Activated T-helper 1 cell treated with anti-CD3 and anti-CD28 coated beads, Interleukin-12 subunit alpha, Interleukin-12 subunit beta, Interleukin-2, Interleukin-4 antibody, amounts not matched to agents 30 ng/mL and 10 ng/mL and 1 ng/mL, durations not matched to agents 14 hours and 24 hours and 36 hours (primary cell): ENCODE data around the gene CCDC28B. TPM values are rescaled to one million over a fixed set of nuclear protein-coding genes. Genes with fewer than 3 reads are reported as not detected.
A peak's percentile ranks its signal among the peaks of the same experiment; 100 is the strongest.

Experiments used
- DNase-seq: peaks from one replicate; pipeline ENCODE4 v3.0.0; 2021; ENCODE audit warnings: low spot score
- H3K27ac Mint-ChIP-seq: one replicate; pipeline ENCODE4 v1.8.0; 2021; ENCODE audit warnings: mild to moderate bottlenecking, mixed read lengths
- H3K27me3 Mint-ChIP-seq: one replicate; pipeline ENCODE4 v1.8.0; 2022; ENCODE audit warnings: mild to moderate bottlenecking, moderate library complexity, mixed read lengths; ENCODE audit not compliant: insufficient read depth
- H3K36me3 Mint-ChIP-seq: one replicate; pipeline ENCODE4 v1.8.0; 2021; ENCODE audit warnings: low read depth, mixed read lengths
- H3K4me1 Mint-ChIP-seq: one replicate; pipeline ENCODE4 v1.8.0; 2021; ENCODE audit warnings: low read depth, mixed read lengths
- H3K4me3 Mint-ChIP-seq: one replicate; pipeline ENCODE4 v1.8.0; 2021; ENCODE audit warnings: mild to moderate bottlenecking, moderate library complexity, mixed read lengths
- H3K9me3 Mint-ChIP-seq: one replicate; pipeline ENCODE4 v1.8.0; 2021; ENCODE audit warnings: mixed read lengths
- intact Hi-C: fragments of 100-400 bp; cut with micrococcal nuclease; formaldehyde crosslinking; loops from one replicate; pipeline ENCODE4 v1.15.1; 2024
- total RNA-seq: library from RNA; stranded (reverse); gene quantifications from 2 replicates; pipeline ENCODE4 v1.2.3, GENCODE V29; 2022

The CCDC28B gene
- total RNA-seq, 1 donor from 2014 or later = 32.6 TPM

- no peak for DNase-seq
- Mint-ChIP-seq H3K36me3 (peaks cover 44% of the 10 kb centered on the region), H3K4me1 (peaks cover 53% of the 10 kb centered on the region), H3K4me3 (peak overlapping the region; percentile 96), H3K9me3 (no peaks in the 10 kb centered on the region), H3K27ac (peak overlapping the region; percentile 89), H3K27me3 (no peaks in the 10 kb centered on the region)
- intact Hi-C loops = loop anchor here (5.0 kb wide), 2 partner anchors 72 to 238 kb away; partner anchors contain the start of gene LCK
These were observed 20.0 kb upstream of the CCDC28B start for GRCh38 chr1:32180186-32181060.

GRCh38 chr1:32181065-32181464 lies 19.3 kb upstream of the CCDC28B start:
- Mint-ChIP-seq H3K9me3 (no peaks in the 10 kb centered on the region), H3K36me3 (peaks cover 46% of the 10 kb centered on the region), H3K27ac (peak overlapping the region; percentile 89), H3K27me3 (no peaks in the 10 kb centered on the region), H3K4me3 (peak overlapping the region; percentile 96), H3K4me1 (peaks cover 56% of the 10 kb centered on the region)
- intact Hi-C loops = loop anchor here (5.0 kb wide), 2 partner anchors 71 to 239 kb away; partner anchors contain the start of gene LCK
- DNase-seq = no peak

DNA sequence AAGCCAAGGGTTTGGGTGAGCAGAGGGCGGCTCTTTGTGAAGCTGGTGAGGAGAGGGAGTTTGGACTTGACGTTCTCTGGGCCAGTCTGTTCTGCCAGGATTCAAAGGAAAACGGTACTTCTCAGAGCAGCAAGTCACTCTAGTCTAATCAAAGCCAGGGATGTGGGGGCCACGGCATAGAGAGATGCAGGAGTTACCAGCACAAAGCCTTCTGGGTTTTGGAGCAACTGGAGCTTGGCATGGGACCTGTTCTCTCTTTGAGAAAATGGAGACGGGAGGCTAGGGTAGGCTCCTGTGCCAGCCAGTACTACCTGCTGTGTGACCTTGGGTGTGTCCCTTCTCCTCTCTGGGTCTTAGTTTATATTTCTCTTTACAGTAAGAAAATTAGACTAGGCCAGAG lies 18.8 kb upstream of the CCDC28B start:
- Mint-ChIP-seq H3K9me3 (no peaks in the 10 kb centered on the region), H3K4me1 (peaks cover 61% of the 10 kb centered on the region), H3K4me3 (peak overlapping the region; percentile 96), H3K27me3 (no peaks in the 10 kb centered on the region), H3K36me3 (peaks cover 51% of the 10 kb centered on the region), H3K27ac (peak overlapping the region; percentile 89)
- no peak for DNase-seq
- intact Hi-C loops = loop anchor here (5.0 kb wide), 2 partner anchors 71 to 239 kb away; partner anchors contain the start of gene LCK

DNA sequence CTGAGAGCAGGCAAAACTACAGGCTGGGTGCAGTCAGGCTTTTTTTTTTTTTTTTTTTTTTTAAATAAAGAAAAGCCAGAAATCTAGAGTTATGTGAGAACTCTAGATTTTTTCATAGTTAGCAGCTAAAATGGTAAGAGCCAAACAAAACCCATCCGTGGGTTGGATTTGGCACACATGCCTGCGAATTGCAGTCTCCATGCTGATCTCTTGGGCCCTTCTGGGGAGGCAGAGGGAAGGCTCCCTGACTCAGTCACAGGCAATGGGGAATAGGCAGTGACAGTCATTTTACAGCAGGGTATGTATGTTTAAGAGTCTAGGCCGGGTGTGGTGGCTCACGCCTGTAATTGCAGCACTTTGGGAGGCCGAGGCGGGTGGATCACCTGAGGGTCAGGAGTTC lies 18.3 kb upstream of the CCDC28B start:
- Mint-ChIP-seq H3K27ac (peak overlapping the region; percentile 46), H3K4me3 (peak overlapping the region; percentile 96), H3K36me3 (peaks cover 52% of the 10 kb centered on the region), H3K4me1 (peaks cover 64% of the 10 kb centered on the region), H3K27me3 (no peaks in the 10 kb centered on the region), H3K9me3 (no peaks in the 10 kb centered on the region)
- intact Hi-C loops = loop anchor here (5.0 kb wide), 2 partner anchors 70 to 240 kb away; partner anchors contain the start of gene LCK
- DNase-seq = no peak

GRCh38 chr1:32184650-32185049 lies 15.7 kb upstream of the CCDC28B start:
- Mint-ChIP-seq H3K9me3 (no peaks in the 10 kb centered on the region), H3K4me1 (peaks cover 61% of the 10 kb centered on the region), H3K36me3 (peaks cover 68% of the 10 kb centered on the region), H3K27ac (peak overlapping the region; percentile 69), H3K27me3 (no peaks in the 10 kb centered on the region), H3K4me3 (peak overlapping the region; percentile 74)
- intact Hi-C loops = loop anchor here (5.0 kb wide), 2 partner anchors 68 to 242 kb away; partner anchors contain the start of gene LCK
- DNase-seq = no peak

GRCh38 chr1:32186077-32186476 lies 14.3 kb upstream of the CCDC28B start:
- H3K4me3 Mint-ChIP-seq = peak overlapping the region; percentile 62
- intact Hi-C loops = loop anchor here (1.0 kb wide), 1 partner anchor 14 kb away; the partner anchor contains the start of gene CCDC28B
- no peaks in the 10 kb centered on the region for H3K9me3 Mint-ChIP-seq
- H3K27me3 Mint-ChIP-seq = no peaks in the 10 kb centered on the region
- peaks cover 63% of the 10 kb centered on the region for H3K36me3 Mint-ChIP-seq
- DNase-seq = no peak
- H3K4me1 Mint-ChIP-seq = peaks cover 51% of the 10 kb centered on the region
- peak overlapping the region; percentile 76 for H3K27ac Mint-ChIP-seq

DNA sequence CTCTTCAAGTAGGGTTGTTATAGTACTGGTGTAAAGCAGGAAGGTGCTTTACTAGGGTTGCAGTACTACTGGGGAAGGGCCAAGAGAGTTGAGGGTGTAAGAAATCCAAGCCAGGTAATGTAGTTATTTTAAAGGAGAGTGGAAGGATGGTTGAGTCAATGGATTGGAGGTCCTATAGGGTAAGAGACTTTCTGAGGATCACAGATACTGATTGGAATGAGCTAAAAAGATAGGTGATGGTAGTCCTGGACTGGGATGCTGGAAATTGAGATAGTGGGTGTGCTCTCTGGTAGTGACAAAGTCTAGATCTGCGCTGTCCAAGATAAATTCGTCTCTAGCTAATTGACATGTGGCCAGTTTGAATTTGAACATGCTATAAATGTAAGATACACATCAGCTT lies 13.9 kb upstream of the CCDC28B start:
- H3K27ac Mint-ChIP-seq = peak overlapping the region; percentile 76
- intact Hi-C loops = loop anchor here (1.0 kb wide), 1 partner anchor 14 kb away; the partner anchor contains the start of gene CCDC28B
- H3K9me3 Mint-ChIP-seq = no peaks in the 10 kb centered on the region
- H3K4me1 Mint-ChIP-seq = peaks cover 50% of the 10 kb centered on the region
- peaks cover 62% of the 10 kb centered on the region for H3K36me3 Mint-ChIP-seq
- no peak for DNase-seq
- H3K4me3 Mint-ChIP-seq = peak overlapping the region; percentile 62
- no peaks in the 10 kb centered on the region for H3K27me3 Mint-ChIP-seq

GRCh38 chr1:32187850-32188249 lies 12.5 kb upstream of the CCDC28B start:
- Mint-ChIP-seq H3K4me3 (no peak overlapping the region), H3K36me3 (peaks cover 64% of the 10 kb centered on the region), H3K4me1 (peaks cover 47% of the 10 kb centered on the region), H3K27me3 (no peaks in the 10 kb centered on the region), H3K27ac (no peak overlapping the region), H3K9me3 (no peaks in the 10 kb centered on the region)
- DNase-seq = no peak
- intact Hi-C loops = no loop called here

DNA sequence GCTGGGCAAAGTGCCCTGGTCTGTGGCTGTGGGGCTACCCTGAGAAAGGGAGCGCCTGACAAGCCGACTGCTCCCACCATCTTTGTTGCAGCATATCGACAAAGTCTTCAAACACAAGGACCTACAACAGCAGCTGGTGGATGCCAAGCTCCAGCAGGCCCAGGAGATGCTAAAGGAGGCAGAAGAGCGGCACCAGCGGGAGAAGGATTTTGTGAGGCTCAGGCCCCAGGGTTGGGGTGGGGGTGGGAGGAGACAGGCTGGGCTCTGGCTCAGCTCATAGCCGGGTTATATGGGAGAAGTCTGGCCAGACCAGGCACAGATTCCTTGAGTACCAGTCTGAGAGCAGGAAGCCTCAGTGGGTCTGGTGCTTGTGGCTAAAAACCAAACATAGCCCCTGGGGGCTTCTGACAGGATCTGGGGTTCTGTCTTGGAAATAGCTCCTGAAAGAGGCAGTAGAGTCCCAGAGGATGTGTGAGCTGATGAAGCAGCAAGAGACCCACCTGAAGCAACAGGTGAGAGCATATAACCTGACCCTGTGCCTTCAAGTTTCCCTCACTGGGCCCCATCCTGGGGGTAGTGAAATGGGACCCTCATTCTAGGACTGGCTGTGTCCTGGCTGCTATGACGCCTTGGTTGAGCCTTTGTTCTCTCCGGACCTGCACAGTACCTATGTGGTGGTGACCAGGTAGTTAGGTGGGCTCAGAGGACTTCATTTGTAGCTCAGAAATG lies 8.0 kb upstream of the CCDC28B start:
- Mint-ChIP-seq H3K9me3 (no peaks in the 10 kb centered on the region), H3K4me1 (peaks cover 59% of the 10 kb centered on the region), H3K36me3 (peaks cover 74% of the 10 kb centered on the region), H3K27ac (no peak overlapping the region), H3K27me3 (no peaks in the 10 kb centered on the region), H3K4me3 (no peak overlapping the region)
- no peak for DNase-seq
- intact Hi-C loops = no loop called here

DNA sequence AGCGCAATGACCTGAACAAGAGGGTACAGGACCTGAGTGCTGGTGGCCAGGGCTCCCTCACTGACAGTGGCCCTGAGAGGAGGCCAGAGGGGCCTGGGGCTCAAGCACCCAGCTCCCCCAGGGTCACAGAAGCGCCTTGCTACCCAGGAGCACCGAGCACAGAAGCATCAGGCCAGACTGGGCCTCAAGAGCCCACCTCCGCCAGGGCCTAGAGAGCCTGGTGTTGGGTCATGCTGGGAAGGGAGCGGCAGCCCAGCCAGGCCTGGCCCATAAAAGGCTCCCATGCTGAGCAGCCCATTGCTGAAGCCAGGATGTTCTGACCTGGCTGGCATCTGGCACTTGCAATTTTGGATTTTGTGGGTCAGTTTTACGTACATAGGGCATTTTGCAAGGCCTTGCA lies 5.4 kb upstream of the CCDC28B start:
- Mint-ChIP-seq H3K36me3 (peaks cover 60% of the 10 kb centered on the region), H3K4me1 (peaks cover 75% of the 10 kb centered on the region), H3K27ac (no peak overlapping the region), H3K4me3 (no peak overlapping the region), H3K9me3 (no peaks in the 10 kb centered on the region), H3K27me3 (no peaks in the 10 kb centered on the region)
- no peak for DNase-seq
- intact Hi-C loops = no loop called here

DNA sequence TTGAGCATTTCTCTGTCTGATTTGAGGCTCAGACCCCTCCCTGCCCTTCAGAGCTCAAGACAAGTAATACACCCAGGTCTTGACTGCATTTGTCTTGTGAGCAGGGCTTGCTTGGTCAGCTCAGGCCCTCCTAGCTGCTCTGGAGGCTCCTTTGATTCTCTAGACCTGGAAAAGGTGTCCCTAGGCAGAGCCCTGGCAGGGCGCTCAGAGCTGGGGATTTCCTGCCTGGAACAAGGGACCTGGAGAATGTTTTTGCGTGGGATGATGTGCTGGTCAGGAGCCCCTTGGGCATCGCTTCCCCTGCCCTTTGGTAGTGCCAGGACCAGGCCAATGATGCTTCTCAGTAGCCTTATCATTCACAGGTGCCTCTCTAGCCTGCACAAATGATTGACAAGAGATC lies 4.9 kb upstream of the CCDC28B start:
- no peaks in the 10 kb centered on the region for H3K9me3 Mint-ChIP-seq
- no peaks in the 10 kb centered on the region for H3K27me3 Mint-ChIP-seq
- H3K4me1 Mint-ChIP-seq = peaks cover 80% of the 10 kb centered on the region
- intact Hi-C loops = no loop called here
- no peak for DNase-seq
- H3K27ac Mint-ChIP-seq = no peak overlapping the region
- peaks cover 60% of the 10 kb centered on the region for H3K36me3 Mint-ChIP-seq
- no peak overlapping the region for H3K4me3 Mint-ChIP-seq

GRCh38 chr1:32195972-32196823 lies 4.2 kb upstream of the CCDC28B start:
- H3K27me3 Mint-ChIP-seq = no peaks in the 10 kb centered on the region
- H3K9me3 Mint-ChIP-seq = no peaks in the 10 kb centered on the region
- H3K4me3 Mint-ChIP-seq = no peak overlapping the region
- DNase-seq = no peak
- peaks cover 60% of the 10 kb centered on the region for H3K36me3 Mint-ChIP-seq
- intact Hi-C loops = no loop called here
- H3K27ac Mint-ChIP-seq = peak overlapping the region; percentile 47
- H3K4me1 Mint-ChIP-seq = peaks cover 81% of the 10 kb centered on the region
